ENCODE data around the gene HSDL2.
"Not testable (repeated sequence)": the region's sequence is repeated elsewhere in the genome, so short reads cannot be mapped to it uniquely, and the experiment has no call there.

The HSDL2 gene

GRCh38 chr9:112401175-112401815 lies 21.4 kb downstream of the HSDL2 start:
- DNase-seq = no peak

- DNase-seq = no peak
Observed at GRCh38 chr9:112403614-112404201, 23.8 kb downstream of the HSDL2 start.

DNA sequence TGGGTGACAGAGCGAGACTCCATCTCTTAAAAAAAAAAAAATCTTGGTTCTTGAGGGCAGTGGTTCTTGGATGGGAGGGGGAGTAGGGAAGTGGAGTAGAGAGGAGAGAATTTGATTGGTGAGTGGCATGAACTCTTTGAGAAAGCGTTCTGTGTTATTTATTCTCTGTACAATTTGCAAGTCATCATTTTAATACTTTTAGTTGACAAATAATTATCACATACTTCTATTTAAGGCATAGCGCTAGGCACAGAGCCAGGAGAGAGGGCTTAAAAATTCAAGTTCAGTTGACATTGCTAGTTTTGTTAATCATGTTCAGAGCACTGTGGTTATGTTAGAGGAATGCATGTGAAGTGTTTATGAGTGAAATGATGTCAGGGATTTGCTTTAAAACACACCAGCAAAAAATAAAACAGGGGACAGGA lies 24.6 kb downstream of the HSDL2 start:
- DNase-seq = no peak

GRCh38 chr9:112408275-112408674 lies 28.4 kb downstream of the HSDL2 start:
- DNase-seq = no peak

- DNase-seq = no peak
Observed at GRCh38 chr9:112408819-112409218, 28.9 kb downstream of the HSDL2 start.

DNA sequence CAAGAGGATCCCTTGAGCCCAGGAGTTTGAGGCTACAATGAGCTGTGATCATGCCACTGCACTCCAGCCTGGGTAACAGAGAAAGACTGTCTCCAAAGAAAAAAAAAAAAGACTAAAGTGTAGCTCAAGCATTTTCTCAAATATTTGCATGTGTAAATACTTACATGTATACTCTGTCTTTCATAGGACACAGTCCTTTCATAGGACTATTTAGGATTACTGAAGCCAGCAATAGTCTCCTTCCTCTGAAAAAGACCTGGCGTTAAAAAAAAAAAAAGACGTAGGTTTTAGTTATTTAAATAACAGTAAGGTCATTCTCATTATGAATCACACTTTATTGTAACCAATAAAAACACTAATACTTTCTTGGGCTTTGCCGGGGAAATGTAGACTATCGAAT lies 29.9 kb downstream of the HSDL2 start:
- no peak for DNase-seq

- DNase-seq = no peak
Observed at GRCh38 chr9:112411626-112412027, 31.7 kb downstream of the HSDL2 start.

GRCh38 chr9:112413728-112414127 lies 33.8 kb downstream of the HSDL2 start:
- DNase-seq = not testable (repeated sequence)

GRCh38 chr9:112420208-112420607 lies 40.3 kb downstream of the HSDL2 start:
- no peak for DNase-seq

GRCh38 chr9:112421771-112422222 lies 41.9 kb downstream of the HSDL2 start:
- DNase-seq = no peak

DNA sequence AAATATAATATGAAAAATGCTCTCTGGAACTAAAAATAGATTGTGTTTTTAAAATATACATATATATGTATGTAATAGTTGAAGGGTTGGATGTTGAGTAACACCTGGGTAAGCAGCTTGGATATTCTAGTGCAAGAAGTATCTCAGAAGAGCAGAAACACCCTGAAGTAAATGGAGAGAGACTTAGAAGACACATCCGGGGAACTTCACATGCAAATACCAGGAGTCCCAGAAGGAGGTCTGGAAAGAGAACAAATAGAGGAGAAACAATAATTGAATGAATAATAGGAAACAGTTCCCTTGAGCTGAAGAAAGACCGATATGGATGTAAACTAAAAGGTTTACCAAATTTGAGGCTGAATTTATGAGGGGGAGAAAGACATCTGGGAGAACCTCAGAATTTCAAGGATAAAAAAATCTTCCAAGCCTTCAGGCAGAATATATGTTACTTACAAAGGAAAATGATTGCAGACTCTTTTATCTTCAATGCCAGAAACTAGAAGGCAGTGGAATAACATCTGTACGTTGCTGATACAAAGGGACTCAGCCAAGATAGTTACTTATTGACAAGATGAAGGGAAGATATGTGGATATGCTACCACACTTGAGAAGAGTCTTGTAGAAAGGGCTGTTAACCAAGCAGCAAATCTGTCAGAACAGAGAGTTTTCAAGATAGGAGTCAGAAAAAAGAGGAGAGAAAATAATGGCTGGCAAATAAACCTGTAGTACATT lies 42.7 kb downstream of the HSDL2 start:
- no peak for DNase-seq

- DNase-seq = no peak
Observed at GRCh38 chr9:112430006-112430522, 50.2 kb downstream of the HSDL2 start.

GRCh38 chr9:112433499-112434392 lies 53.8 kb downstream of the HSDL2 start:
- no peak for DNase-seq

DNA sequence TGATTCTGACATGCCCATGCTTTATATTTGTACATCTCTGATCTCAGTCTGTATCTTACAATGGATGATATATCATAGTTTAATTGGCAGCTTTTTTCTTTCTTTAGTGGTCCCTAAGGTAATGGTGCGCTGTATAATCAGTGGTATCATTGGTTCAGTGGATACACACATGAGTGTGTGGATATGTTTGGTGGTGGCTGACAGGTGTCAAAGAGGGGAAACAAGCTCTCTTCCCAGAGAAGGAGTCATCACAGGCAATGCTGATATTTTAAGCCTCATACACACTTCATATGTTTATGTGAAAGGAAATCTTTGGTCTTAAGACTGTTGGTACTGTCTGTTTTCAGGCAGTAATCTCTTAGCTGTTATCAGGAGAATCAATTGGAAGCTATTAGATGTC lies 54.6 kb downstream of the HSDL2 start:
- no peak for DNase-seq

DNA sequence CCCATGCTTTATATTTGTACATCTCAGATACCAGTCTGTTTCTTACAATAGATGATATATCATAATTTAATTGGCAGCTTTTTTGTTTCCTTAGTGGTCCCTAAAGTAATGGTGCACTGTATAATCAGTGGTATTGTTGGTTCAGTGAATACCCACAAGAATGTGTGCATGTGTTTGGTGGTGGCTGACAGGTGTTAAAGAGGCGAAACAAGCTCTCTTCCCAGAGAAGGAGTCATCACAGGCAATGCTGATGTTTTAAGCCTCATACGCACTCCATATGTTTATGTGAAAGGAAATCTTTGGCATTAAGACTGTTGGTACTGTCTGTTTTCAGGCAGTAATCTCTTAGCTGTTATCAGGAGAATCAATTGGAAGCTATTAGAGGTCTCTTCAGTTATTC lies 57.5 kb downstream of the HSDL2 start:
- DNase-seq = no peak

GRCh38 chr9:112439171-112439570 lies 59.3 kb downstream of the HSDL2 start:
- no peak for DNase-seq

GRCh38 chr9:112439825-112440224 lies 59.9 kb downstream of the HSDL2 start:
- no peak for DNase-seq

GRCh38 chr9:112443200-112443599 lies 63.3 kb downstream of the HSDL2 start:
- no peak for DNase-seq

DNA sequence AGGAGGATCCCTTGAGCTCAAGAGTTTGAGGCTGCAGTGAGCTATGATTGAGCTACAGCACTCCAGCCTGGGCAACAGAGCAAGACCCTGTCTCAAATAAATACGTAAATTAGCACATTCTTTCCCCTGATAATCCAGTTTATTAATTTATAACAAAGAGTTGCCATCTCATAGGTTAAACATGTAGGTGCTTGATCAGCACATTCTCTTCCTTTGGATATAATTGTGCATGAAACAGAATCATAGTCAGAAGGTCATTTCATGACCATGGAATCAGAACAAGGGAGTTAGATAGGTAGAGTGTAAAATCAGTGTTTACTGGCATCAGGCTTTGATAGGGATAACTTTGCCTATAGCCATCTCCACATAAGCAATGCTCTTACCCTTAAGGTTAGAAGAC lies 63.7 kb downstream of the HSDL2 start:
- no peak for DNase-seq

GRCh38 chr9:112445196-112445595 lies 65.3 kb downstream of the HSDL2 start:
- no peak for DNase-seq

- no peak for DNase-seq
Observed at GRCh38 chr9:112446080-112446479, 66.2 kb downstream of the HSDL2 start.

- DNase-seq = no peak
Observed at GRCh38 chr9:112446526-112446925, 66.6 kb downstream of the HSDL2 start.

GRCh38 chr9:112447283-112447761 lies 67.4 kb downstream of the HSDL2 start:
- no peak for DNase-seq
